ENCODE measurements around the gene CRIM1.
A peak's percentile ranks its signal among the peaks of the same experiment; 100 is the strongest.

The CRIM1 gene

DNA sequence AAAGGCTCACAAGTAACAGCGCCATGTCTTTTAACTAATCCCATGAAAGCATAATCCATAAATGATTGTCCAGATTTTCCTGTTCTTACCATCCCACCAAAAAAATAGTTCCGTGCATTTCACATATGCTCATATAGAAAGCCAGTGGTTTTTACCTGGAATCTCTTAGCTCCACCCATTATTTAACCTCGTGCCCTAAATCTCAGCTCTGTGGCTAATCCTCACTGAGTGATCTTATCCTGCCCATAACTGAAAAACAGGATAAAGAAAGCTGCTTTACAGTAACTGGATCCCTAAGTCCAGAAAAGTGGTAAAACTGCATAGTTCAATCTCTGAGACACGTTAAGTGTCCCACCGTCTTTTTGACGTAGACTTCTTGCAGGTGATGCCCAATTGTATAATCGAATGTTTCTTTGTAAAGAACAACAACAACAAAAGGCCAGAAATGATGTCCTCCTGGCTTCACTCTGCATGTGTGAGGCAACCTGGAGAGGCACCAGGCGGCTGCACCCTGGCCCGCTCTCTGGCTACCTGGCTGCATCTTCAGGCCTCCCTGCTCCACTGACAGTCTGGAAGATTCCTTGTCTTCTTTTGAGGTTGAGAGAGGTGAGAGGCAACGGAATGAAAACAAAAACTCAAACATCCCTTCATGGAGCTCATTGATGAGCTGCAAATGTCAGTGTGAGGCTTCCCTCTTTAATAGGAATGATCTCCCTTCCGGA is 203.8 kb downstream of the CRIM1 start:
- Histone ChIP-seq H3K9me3 (no peaks in the 10 kb centered on the region), H3K27ac (no peak overlapping the region), H3K4me3 (ENCODE audit: low read depth in 1 of 2, low read length in 1 of 2) (no peak overlapping the region), H3K36me3 (peaks cover 22% of the 10 kb centered on the region), H3K4me1 (ENCODE audit: control insufficient read depth in 1 of 2, insufficient read depth in 1 of 2, low read depth in 1 of 2, low read length in 1 of 2) (peaks cover 37 to 45% of the 10 kb centered on the region in 2 experiments), H3K27me3 (no peaks in the 10 kb centered on the region)
- TF ChIP-seq, protein P1, sequence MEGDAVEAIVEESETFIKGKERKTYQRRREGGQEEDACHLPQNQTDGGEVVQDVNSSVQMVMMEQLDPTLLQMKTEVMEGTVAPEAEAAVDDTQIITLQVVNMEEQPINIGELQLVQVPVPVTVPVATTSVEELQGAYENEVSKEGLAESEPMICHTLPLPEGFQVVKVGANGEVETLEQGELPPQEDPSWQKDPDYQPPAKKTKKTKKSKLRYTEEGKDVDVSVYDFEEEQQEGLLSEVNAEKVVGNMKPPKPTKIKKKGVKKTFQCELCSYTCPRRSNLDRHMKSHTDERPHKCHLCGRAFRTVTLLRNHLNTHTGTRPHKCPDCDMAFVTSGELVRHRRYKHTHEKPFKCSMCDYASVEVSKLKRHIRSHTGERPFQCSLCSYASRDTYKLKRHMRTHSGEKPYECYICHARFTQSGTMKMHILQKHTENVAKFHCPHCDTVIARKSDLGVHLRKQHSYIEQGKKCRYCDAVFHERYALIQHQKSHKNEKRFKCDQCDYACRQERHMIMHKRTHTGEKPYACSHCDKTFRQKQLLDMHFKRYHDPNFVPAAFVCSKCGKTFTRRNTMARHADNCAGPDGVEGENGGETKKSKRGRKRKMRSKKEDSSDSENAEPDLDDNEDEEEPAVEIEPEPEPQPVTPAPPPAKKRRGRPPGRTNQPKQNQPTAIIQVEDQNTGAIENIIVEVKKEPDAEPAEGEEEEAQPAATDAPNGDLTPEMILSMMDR (IDR thresholded peaks at IDR 0.05): no peak

DNA sequence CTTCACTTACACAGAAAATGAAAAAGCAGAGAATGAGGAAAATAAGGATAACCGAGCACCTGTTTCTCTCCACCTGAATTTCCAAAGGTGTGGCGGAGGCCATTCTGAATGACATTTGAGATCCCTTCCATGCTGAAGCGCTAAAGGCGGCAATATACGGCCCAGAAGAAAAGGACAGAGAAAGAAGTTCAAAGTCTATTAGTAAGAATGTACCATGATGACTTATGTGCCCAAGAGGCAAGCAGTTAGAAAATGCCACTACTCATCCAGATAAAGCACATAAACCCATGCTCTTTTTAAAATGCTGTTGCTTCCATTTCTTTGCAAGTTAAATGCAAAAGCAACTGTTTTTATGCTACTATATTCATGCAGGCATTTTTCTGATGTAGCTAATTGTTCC is 205.1 kb downstream of the CRIM1 start:
- Histone ChIP-seq H3K4me3 (ENCODE audit: low read depth in 1 of 2, low read length in 1 of 2) (no peak overlapping the region), H3K27ac (no peak overlapping the region), H3K4me1 (ENCODE audit: control insufficient read depth in 1 of 2, insufficient read depth in 1 of 2, low read depth in 1 of 2, low read length in 1 of 2) (peaks cover 41 to 46% of the 10 kb centered on the region in 2 experiments), H3K9me3 (no peaks in the 10 kb centered on the region), H3K36me3 (peaks cover 23% of the 10 kb centered on the region), H3K27me3 (no peaks in the 10 kb centered on the region)
- TF ChIP-seq, protein P1 (IDR thresholded peaks at IDR 0.05): no peak

DNA sequence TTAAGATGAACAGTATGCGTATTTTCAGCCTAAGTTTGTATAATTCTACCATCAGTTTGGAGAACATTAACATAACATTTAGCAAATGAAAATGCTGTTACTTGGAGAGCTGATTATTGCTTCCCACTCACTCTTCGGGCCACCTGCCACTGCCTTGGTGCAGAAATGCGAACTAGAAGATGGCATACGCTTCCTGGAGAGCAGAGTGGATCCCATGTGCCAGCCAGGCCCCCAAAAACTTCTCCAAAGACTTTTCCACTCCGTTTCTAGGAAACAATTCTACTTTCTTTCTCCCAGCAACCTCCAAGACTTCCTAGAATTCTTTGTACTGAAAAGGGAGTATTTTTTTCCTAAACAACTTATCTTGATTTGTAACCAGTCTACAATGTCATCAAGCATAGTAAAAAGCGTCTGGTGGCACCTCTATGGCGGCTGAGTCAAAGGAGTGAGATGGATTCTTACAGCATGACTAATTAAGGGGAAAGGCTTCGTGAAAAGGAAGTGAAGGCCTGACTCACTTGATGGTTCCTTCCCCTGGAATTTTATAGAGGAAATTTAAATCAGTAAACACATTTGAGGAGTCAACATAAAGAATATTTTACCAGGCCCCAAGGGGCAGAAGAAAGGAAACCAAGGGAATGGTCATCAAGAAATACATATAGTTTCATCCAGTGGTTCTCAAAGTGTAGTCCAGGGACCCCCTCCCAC is 205.8 kb downstream of the CRIM1 start:
- H3K9me3 ChIP-seq: no peaks in the 10 kb centered on the region
- peaks cover 28% of the 10 kb centered on the region for H3K36me3 ChIP-seq
- peaks cover 35 to 39% of the 10 kb centered on the region in 2 experiments for H3K4me1 ChIP-seq (ENCODE audit: control insufficient read depth in 1 of 2, insufficient read depth in 1 of 2, low read depth in 1 of 2, low read length in 1 of 2)
- H3K4me3 ChIP-seq (ENCODE audit: low read depth in 1 of 2, low read length in 1 of 2): no peak overlapping the region
- H3K27me3 ChIP-seq: no peaks in the 10 kb centered on the region
- TF ChIP-seq, protein P1 (IDR thresholded peaks at IDR 0.05): no peak
- H3K27ac ChIP-seq: peak overlapping the region; percentile 40

DNA sequence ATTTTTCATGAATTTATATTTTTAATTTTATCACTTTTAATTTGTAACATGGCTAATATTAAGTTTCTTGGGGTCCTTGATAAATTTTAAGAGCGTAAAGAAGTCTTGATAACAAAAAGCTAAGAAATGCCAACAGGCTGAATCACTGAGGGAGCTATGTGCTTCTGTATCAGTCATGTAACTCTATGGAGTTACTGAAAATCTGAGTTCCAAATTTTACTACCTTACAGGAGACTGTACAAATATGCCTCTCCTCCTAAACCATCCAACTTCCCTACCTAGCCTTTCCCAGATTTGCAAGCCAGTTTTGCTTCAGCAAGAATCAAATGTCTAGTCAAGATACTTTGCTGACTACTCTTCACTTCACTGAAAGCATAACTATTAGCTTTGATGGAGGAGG is 206.7 kb downstream of the CRIM1 start:
- Histone ChIP-seq H3K4me3 (ENCODE audit: low read depth in 1 of 2, low read length in 1 of 2) (no peak overlapping the region), H3K36me3 (peaks cover 34% of the 10 kb centered on the region), H3K27me3 (no peaks in the 10 kb centered on the region), H3K9me3 (no peaks in the 10 kb centered on the region), H3K4me1 (ENCODE audit: control insufficient read depth in 1 of 2, insufficient read depth in 1 of 2, low read depth in 1 of 2, low read length in 1 of 2) (peaks cover 34 to 35% of the 10 kb centered on the region in 2 experiments), H3K27ac (peak overlapping the region; percentile 72)
- TF ChIP-seq, protein P1 (IDR thresholded peaks at IDR 0.05): no peak

DNA sequence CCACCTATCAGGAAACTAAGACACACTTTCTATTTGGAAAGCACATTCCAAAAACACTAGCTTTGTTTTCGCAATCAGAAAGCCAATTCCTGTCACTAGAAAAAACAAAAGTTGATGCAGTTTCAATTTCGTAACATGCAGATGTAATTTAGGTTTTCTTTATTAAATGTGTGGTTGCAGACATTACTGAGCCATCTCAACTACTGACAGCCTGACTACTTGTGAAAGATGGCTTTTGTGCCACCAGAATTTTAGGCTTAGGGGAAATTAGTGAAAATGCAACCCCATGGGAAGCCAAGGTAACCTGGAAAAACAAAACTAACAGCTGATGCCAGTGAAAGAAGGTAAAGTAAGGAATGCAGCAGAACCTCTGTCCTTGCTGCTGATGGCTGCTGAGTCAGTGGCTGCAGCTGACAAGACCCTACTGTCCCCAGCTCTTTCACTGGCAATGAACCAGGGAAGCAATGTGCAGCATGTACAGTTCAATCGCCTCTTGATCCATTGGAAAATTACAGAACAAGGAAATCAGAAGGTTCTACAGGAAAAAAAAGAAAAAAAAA is 207.5 kb downstream of the CRIM1 start:
- Histone ChIP-seq H3K27me3 (no peaks in the 10 kb centered on the region), H3K27ac (peak overlapping the region; percentile 72), H3K9me3 (no peaks in the 10 kb centered on the region), H3K36me3 (peaks cover 31% of the 10 kb centered on the region), H3K4me1 (ENCODE audit: control insufficient read depth in 1 of 2, insufficient read depth in 1 of 2, low read depth in 1 of 2, low read length in 1 of 2) (peaks cover 34 to 35% of the 10 kb centered on the region in 2 experiments), H3K4me3 (ENCODE audit: low read depth in 1 of 2, low read length in 1 of 2) (no peak overlapping the region)
- TF ChIP-seq, protein P1 (IDR thresholded peaks at IDR 0.05): no peak

All from neutrophil (primary cell).